Loucy (cell line): ENCODE results near the gene ADARB2.

ENCODE experiments used
- H2AFZ ChIP-seq: fragments of 200-600 bp; sonication (generic); 2 replicates; pipeline ENCODE4 v1.6.0; 2016; ENCODE audit warnings: antibody characterized with exemption, mild to moderate bottlenecking, low read length, moderate library complexity
- H3F3A ChIP-seq: fragments of 200-600 bp; 2 replicates; pipeline ENCODE4 v1.6.0; 2016; ENCODE audit warnings: antibody characterized with exemption, low read depth, mild to moderate bottlenecking
- H3K27me3 ChIP-seq: fragments of 200-600 bp; sonication (generic); 2 replicates; pipeline ENCODE4 v1.6.1; 2014; ENCODE audit warnings: low read length, mild to moderate bottlenecking; ENCODE audit not compliant: insufficient read depth, poor library complexity, severe bottlenecking
- H3K36me3 ChIP-seq: fragments of 200-600 bp; sonication (generic); 2 replicates; pipeline ENCODE4 v1.6.1; 2016; ENCODE audit warnings: low read length; ENCODE audit not compliant: insufficient read depth
- H3K4me1 ChIP-seq: fragments of 200-600 bp; sonication (generic); 2 replicates; pipeline ENCODE4 v1.5.1; 2014; ENCODE audit warnings: low read length, mild to moderate bottlenecking; ENCODE audit not compliant: insufficient read depth, poor library complexity, severe bottlenecking
- H3K4me2 ChIP-seq: fragments of 200-600 bp; sonication (generic); 2 replicates; pipeline ENCODE4 v1.6.0; 2014; ENCODE audit warnings: antibody characterized with exemption, low read length, low read depth, mild to moderate bottlenecking; ENCODE audit not compliant: poor library complexity, severe bottlenecking
- H3K4me3 ChIP-seq: fragments of 200-600 bp; sonication (generic); 2 replicates; pipeline ENCODE4 v1.5.1; 2014; ENCODE audit warnings: low read length, mild to moderate bottlenecking, mixed read lengths; ENCODE audit not compliant: poor library complexity, severe bottlenecking
- H3K79me2 ChIP-seq: fragments of 200-600 bp; sonication (generic); 2 replicates; pipeline ENCODE4 v1.6.1; 2014; ENCODE audit warnings: low read length; ENCODE audit not compliant: insufficient read depth
- H3K9ac ChIP-seq: fragments of 200-600 bp; sonication (generic); 2 replicates; pipeline ENCODE4 v1.6.0; 2014; ENCODE audit warnings: mild to moderate bottlenecking, low read depth, low read length, moderate library complexity; ENCODE audit not compliant: poor library complexity, severe bottlenecking
- H3K9me2 ChIP-seq: fragments of 200-600 bp; sonication (generic); replicated peaks from 2 replicates; pipeline ENCODE4 v1.6.1; 2016; ENCODE audit warnings: low read depth, low read length, mixed read lengths
- H3K9me3 ChIP-seq: fragments of 200-600 bp; sonication (generic); 2 replicates; pipeline ENCODE4 v1.6.1; 2014; ENCODE audit warnings: mild to moderate bottlenecking, antibody characterized with exemption, low read length, low read depth; ENCODE audit not compliant: insufficient read depth
- H4K20me1 ChIP-seq: fragments of 200-600 bp; sonication (generic); 2 replicates; pipeline ENCODE4 v1.6.0; 2014; ENCODE audit warnings: antibody characterized with exemption, low read length, mild to moderate bottlenecking; ENCODE audit not compliant: insufficient read depth, poor library complexity, severe bottlenecking
- CTCF ChIP-seq: fragments of 200-600 bp; sonication (generic); conservative IDR thresholded peaks from 2 replicates; pipeline ENCODE4 v1.5.1; 2014; ENCODE audit warnings: mild to moderate bottlenecking, antibody characterized with exemption, low read length
- EZH2phosphoT487 ChIP-seq: fragments of 200-600 bp; IDR thresholded peaks from 2 replicates; pipeline ENCODE4 v1.6.1; 2018; ENCODE audit warnings: antibody characterized with exemption, mild to moderate bottlenecking, moderate library complexity, borderline replicate concordance

The ADARB2 gene

GRCh38 chr10:1560535-1561192 lies 176.7 kb downstream of the ADARB2 start:
- Histone ChIP-seq H3K4me1 (no peaks in the 10 kb centered on the region), H3K9me2 (no peaks in the 10 kb centered on the region), H2AFZ (no peak overlapping the region), H3K4me2 (no peak overlapping the region), H3K27me3 (no peaks in the 10 kb centered on the region), H4K20me1 (no peaks in the 10 kb centered on the region), H3K9me3 (no peaks in the 10 kb centered on the region), H3K36me3 (no peaks in the 10 kb centered on the region), H3K4me3 (no peak overlapping the region), H3K9ac (no peak overlapping the region), H3F3A (no peaks in the 10 kb centered on the region), H3K79me2 (no peaks in the 10 kb centered on the region)
- TF ChIP-seq EZH2phosphoT487: no peak
- TF ChIP-seq CTCF: no peak

GRCh38 chr10:1559761-1560160 lies 177.6 kb downstream of the ADARB2 start:
- H3K9me3 ChIP-seq: no peaks in the 10 kb centered on the region
- H3K9ac ChIP-seq: no peak overlapping the region
- no peak overlapping the region for H2AFZ ChIP-seq
- no peaks in the 10 kb centered on the region for H3F3A ChIP-seq
- no peaks in the 10 kb centered on the region for H3K79me2 ChIP-seq
- H3K36me3 ChIP-seq: no peaks in the 10 kb centered on the region
- H3K4me3 ChIP-seq: no peak overlapping the region
- no peaks in the 10 kb centered on the region for H4K20me1 ChIP-seq
- H3K4me2 ChIP-seq: no peak overlapping the region
- TF ChIP-seq EZH2phosphoT487: no peak
- TF ChIP-seq CTCF: no peak
- no peaks in the 10 kb centered on the region for H3K9me2 ChIP-seq
- no peaks in the 10 kb centered on the region for H3K4me1 ChIP-seq
- H3K27me3 ChIP-seq: no peaks in the 10 kb centered on the region

GRCh38 chr10:1559311-1559710 lies 178.0 kb downstream of the ADARB2 start:
- Histone ChIP-seq H3K4me2 (no peak overlapping the region), H3K9me2 (no peaks in the 10 kb centered on the region), H3F3A (no peaks in the 10 kb centered on the region), H3K27me3 (no peaks in the 10 kb centered on the region), H3K79me2 (no peaks in the 10 kb centered on the region), H2AFZ (no peak overlapping the region), H3K9ac (no peak overlapping the region), H3K4me3 (no peak overlapping the region), H4K20me1 (no peaks in the 10 kb centered on the region), H3K36me3 (no peaks in the 10 kb centered on the region), H3K4me1 (no peaks in the 10 kb centered on the region), H3K9me3 (no peaks in the 10 kb centered on the region)
- TF ChIP-seq EZH2phosphoT487 (no peak), CTCF (no peak)
